AG08395 (cell line): ENCODE data around the gene SEC22A.

Experiments
- DNase-seq: peaks from one replicate; pipeline ENCODE4 v3.0.0; 2012; ENCODE audit warnings: mixed read lengths, low spot score

SEC22A gene

DNA sequence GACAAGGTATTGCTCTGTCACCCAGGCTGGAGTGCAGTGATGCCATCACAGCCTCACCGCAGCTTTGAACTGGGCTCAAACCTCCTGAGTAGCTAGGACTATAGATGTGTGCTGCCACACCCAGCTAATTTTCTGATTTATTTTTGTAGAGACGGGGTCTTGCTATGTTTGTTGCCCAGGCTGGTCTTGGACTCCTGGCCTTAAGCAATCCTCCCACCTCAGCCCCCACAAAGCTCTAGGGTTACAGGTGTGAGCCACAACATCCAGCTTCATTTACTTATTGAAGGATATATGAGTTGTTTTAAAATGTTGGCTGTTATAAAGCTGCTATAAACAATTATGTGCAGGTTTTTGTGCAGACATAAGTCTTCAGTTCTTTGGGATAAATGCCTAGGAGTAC, 62.2 kb downstream of the SEC22A start:
- DNase-seq = no peak

DNA sequence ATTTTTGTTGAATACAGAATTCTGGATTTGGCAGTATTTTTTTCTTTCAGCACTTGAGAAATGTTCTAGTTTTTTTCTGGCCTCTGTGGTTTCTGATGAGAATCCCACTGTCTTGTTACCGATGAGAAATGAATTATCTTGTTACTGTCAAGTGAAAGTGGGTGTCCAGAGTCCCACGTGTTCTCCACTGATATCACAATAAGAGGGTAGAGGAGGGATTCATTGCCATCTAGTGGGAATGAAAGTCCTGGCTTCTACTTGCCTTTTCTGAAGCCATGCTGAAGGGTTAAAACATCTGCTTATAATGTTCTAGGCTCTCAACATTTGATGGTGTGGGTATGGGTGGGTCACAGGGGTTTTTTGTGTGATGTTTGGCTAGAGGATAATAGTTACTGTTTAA, 66.1 kb downstream of the SEC22A start:
- no peak for DNase-seq

DNA sequence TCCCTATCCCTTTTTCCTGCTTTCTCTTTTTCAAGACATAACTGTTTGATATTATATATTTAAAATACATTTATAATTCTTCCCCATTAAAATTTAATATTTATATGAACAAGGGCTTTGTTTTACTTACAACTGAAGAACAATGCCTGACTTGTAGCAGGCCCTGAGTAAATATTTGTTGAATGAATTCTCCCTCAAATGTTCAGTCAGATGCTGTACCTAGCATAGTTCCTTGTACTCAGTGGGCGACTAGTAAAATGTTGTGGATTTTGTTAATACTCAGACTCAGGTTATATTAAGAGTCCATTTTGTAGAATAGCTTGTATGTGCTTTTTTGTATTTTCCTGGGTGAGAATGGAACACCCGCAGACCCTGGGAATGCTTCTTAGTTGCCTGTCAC, 69.1 kb downstream of the SEC22A start:
- no peak for DNase-seq

DNA sequence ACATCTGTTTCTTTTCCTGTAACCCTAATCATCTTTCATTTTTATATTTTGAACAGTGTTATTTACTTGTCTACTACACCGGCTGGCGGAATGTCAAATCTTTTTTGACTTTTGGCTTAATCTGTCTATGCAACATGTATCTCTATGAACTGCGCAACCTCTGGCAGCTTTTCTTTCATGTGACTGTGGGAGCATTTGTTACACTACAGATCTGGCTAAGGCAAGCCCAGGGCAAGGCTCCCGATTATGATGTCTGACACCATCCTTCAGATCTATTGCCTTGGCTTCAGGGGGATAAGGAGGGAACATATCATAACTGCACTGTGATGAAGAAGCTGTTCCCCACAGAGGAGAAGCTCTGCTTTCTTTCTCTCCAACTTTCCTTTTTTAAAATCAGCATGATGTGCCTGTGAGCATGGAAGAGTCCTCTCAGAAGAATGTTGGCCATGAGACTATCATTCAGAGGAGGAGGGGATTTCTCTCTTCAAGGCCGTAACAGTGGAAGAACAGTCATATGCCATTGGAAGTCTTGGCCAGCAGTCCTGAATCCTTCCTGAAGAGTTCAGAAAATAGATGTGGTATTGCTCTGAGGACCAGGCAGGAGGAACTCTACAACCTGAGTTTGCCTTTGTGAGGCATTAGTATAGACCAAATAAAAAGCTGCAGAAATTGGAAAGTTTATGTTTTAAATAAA, 69.9 kb downstream of the SEC22A start:
- no peak for DNase-seq

DNA sequence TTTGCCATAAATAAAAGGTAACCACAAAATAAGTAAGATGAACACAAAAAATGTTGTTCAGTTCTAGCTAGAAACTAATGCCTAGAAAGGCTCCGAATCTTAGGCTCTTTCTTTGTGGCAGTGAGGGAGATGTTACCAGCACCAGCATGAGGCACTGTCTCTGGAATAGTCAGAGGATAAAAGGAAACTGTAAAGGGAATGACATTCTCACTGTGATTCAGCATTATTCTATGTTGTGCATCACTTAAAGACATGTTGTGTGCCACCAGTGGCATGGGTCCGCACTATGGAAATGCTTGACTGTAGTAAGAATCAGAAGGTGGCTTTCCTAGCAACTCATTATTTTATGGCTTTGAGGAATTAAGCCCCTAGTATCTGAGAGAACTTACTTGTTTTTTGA, 70.8 kb downstream of the SEC22A start:
- no peak for DNase-seq

DNA sequence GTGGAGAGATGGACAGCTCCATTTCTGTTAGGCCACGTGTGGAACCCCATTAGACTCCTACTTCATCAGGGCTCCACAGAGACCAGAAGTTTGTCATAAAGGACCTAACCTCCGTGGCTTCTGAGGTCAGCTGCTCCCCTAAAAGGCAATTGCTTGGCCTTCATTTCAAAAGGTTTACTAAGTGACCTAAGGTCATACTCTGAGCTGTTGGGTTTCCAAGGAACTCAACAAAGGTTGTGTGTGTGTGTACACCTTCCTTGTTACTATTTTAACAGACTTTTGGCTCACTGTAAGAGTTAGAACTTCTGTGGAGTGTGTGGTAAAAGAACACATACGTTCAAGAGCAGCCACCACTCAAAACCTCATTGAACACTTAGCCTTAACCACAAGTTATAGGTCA, 73.9 kb downstream of the SEC22A start:
- no peak for DNase-seq

DNA sequence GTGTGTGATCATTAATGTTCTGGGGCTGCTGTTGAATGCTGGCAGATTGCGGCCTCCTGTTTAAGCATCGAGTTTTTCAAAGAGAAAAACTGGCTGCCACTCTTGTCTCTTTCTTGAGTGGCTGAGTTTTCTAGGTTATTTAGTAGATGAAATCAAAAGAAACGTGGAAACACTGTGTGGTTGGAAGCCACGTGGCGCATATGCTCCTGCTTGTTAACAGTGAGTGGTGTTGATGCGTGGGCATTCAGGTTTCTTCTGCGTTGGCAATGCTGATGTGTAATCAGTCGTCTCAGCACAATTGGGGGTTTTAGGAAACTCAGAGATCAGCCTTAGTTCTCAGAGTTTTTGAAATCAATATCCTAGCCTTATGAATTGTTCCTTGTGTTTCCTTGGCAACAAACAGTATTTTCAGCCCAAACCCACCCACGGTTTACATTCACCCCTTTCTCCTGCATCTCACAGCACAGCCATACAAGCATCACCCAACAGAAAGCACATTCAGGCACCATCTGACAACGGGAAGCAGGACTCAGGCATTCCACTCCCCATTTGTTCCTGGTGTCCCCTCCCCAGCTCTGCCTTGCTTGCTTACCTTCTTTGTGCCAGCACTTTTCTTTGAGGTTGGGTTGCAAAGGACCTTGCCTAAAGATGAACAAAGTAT, 74.7 kb downstream of the SEC22A start:
- no peak for DNase-seq

DNA sequence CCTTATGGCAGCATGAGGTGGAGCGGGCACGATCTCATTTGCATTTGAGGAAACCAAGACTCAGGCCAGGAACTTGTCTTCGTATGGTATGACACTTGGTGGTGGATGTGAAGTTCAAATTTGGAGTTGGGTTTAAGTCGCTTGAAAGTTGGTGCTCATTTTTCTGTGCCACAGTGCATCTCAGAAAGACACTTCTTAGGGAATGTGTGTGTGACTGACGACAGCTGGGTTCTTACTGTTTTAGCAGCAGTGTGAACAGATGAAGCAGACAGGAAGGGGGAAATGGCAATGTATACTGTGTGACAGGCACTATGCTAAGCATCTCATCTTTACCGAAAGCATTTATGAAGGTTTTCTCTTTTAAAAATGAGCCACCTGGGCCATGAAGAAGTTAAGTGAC, 75.4 kb downstream of the SEC22A start:
- no peak for DNase-seq

DNA sequence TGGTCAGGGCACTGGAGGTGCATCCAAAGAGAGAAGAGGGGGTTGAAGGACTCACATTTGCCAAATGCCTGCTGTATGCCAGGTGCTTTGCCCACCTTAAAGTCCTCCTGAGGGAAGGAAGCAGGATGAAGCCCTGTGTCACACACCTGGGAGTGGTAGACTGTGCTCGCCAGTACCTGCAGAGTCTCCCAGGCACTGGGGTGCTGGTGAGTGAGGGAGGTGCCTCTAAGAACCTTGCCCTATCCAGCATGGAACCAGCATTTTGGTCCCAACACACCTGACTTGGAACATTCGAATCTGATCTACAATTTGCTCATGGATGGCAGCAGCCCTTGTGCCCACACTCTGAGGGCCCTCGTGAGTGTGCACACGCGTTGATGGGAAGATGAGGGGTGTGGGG, 76.7 kb downstream of the SEC22A start:
- no peak for DNase-seq

DNA sequence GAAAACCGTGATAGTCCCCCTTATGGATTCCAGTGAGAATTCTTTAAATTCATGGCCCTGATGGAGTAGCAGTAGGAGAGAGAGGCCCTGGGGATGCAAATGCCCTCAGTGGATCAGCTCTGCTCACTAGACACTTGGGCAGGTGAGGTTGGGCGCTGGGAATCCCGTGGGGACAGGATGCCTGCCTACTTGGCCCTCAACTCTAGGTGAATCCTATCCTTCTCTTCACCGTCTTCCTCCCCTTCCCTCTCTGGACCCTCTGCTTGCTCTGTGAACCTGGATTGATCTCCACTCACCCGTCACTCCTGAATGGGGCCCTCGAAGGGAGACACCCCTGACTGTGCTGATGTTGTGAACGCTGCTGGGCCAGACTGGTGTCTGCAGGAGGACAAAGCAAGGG, 77.4 kb downstream of the SEC22A start:
- DNase-seq = no peak

DNA sequence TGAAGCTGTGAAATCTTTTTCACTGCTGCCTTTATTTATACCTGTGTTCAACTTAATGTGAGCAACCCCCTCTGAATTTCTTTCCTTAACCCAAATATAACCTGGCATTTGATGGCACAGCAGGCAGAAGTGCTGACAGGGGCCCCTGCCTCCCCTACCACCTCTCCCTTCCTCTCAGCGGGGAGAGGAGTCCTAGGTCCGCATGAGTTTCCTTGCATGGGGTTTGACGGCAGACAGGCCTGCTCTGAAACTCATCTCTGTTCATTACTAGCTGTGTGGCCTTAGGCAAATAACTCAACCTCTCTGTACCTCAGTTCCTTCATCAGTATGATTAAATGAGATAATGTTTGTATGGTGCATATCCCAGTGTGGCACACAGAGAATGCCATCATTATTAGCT, 79.7 kb downstream of the SEC22A start:
- DNase-seq = no peak

DNA sequence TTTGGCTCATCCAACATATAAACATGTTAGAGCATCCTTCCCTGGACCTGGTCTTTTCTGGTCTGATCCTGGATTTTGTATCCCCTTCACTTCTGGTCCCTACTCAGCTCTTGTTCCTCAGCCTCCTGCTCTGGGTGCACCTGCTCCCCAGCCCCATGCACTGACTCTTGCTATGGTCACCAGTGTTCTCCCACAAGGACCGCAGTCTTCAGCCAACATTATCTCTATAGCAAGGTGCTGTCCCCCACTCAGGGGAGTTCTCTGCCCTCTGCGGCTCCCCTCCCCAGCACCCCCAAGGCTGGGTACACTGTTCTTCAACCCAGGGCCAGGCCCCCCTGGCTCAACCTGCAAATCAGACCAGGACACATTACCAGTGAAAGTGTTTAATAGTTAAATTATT, 80.2 kb downstream of the SEC22A start:
- DNase-seq = no peak

DNA sequence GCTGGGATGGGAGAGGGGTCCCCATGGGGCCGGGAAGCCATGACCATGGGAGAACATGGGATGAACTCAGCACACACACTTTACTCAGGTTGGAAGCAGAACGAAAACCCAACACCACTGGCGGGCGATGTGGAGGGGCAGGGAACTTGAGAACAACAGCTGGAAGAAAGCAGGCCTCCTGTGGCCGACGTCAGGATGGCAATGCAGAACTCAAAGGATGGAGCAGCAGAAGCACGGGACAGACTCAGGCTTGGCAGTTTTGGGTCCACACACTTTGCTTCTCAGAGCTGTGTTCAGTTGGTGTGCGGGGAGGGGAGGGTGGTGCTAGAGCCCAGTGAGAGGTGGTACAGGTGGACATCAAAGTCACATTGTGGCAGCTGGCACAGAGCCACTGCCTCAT, 80.7 kb downstream of the SEC22A start:
- no peak for DNase-seq

DNA sequence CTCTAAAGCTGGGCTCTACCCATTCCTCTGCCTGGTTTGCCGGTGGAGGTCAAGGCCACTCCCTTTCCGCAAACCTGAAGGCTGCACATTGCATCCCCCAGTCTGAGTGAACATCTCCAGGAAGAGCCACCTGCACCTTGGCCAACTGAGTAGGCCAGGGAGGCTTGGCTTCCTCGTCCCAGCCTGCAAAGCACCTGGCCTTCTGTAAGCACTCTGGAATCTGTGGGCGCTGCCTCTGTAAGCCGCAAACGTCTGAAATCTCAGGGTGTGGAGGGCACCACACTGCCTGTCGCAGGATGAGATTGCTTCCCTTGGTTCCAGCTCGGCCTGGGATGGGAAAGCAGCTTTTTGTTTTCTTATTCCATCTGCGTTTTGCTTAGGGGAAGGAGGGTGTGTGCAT, 81.3 kb downstream of the SEC22A start:
- no peak for DNase-seq

DNA sequence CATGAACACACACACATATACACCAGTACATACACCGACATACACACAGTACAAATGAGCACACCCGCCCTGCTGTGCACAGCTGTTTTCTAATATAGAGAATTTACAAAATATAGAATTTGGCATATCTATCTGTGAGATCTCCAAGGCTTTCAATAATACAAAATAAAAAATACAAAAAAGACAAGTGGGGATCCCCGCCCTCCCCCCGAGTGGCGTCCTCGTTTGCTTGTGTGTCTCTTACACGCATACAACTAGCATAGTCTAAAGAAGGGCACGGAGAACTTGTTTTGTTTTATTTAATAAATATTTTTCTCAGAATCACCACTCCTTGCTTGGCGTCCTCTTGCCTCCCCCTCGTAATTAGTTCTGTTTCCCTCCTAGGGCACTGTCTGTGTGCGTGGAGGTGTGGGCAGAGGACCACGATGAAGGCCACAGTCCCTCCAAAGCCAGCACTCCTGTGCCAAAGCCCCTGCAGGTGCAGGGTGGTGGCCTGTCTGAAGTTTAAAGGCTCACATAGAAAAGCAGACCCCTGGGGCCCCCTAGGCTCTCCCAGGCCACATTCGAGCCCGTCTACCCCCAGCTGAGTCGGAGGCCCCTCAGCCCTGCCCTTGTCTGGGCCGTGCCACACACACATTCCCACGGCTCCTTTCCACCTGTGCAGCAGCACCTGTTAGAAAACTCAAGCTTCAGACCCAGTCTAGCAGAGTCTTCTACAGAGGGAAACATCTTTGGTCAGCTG, 82.1 kb downstream of the SEC22A start:
- no peak for DNase-seq

DNA sequence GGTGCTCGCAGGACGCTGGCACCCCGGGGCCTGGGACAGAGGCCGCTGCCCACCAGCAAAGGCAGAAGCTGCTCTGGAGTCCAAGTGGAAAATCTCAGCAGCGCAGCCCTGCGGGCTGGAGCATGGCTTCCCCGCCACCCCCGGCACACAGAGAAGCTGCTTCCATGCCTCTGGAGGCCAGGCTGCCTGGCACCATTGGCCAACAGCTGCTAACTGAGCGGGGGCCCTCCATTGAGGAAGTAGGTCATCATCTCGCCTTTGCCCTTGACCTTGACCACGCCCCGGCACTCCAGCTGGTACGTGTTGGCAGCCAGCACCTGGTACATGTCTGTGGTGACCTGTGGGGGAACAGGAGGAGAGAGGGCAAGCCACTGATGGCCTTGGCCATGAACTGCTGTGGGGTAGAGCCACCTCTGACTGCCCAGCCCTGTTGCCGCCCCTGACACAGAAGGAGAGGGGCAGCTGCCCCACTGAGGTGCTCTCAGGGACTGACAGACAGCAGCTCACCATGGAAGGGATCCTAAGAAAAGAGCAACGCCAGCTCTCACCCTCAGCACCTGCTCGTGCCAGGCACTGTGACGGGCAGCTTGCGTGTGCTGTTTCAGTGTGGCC, 82.8 kb downstream of the SEC22A start:
- DNase-seq = no peak

DNA sequence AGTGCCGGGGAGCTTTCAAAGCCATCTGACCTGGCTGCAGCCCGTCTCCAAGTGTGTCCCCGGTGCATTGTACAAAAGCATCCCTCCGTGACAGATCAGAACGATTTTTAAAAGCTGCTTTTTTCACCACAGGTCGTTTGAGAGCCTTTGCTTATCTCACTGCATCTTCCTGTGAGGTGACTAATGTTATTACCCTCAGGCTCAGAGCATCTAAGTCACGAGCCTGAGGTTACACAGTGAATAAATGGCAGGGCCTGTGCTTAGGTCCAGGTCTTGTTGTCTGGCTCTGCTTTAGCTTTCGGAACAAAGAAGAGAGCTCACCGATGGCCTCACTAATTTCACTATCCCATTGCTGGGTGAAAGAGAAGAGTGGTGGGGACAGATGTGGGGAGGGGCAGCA, 83.3 kb downstream of the SEC22A start:
- no peak for DNase-seq

DNA sequence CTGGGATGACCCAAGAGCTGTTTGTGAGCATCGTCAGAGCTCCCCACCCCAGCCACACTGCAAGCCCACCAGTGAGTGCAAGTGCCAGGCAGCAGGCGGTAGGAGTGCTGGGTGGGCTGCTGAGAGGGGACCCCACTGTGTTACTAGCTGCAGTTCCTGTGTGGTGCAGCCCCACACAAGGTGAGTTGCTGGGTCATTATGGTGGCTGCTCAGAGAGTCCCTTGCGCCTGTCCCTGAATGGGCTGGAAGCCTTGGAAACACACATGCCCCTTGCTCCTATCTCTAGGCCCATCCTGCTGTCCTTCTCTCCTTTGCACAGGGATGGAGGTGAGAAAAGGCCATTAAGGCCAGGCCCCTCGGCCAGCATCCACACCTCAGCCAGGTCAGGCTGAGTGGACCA, 83.7 kb downstream of the SEC22A start:
- no peak for DNase-seq

DNA sequence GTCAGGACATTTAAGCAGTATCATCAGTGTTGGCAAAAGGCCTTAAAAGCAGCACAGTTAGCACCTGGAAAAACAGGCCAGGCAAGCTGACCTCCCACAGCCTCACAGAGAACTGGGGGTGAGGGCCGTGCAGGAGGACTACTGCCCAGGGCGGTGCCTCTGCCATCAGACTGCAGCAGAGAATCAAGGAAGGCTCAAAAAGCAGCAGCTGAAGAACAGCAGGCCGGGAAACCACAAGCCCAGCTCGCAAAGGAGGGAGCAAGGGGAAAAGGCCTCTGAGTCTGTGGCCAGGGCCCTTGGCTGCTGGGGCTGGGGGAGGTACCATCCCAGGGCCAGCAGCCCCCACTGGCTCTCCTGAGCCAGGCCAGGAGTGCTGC, 84.2 kb downstream of the SEC22A start:
- DNase-seq = no peak

DNA sequence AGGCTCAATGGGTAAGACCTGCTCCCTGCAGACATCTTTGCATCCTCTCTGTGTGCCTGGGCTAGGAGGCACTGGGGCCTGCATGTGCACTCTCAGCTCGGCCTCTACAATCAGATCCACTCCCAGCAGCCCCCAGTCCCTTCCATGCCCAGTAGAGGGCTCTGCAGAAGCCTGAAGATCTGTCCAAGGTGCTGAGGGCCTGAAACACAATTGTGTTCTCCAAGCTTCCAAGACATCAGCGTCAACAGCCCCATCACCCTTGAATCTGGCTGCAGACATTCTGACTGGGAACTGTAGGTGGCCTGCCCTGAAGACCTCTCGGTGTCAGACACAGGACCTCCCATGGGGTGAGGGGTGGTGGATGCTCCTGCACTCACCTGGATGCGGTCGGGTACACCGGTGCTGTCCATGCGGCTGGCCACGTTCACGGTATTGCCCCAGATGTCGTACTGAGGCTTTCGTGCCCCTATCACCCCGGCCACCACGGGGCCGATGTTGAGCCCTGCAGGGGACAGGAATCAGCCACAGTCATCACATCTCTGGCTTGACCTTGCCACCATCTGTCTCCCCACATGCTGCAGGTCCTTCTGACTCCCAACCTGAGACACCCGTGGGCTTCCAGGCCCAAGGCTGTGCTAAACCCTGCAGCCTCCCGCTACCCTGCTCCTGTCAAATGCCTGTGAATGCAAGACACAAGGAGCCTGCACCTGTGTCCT, 84.7 kb downstream of the SEC22A start:
- DNase-seq = peak; percentile 81

DNA sequence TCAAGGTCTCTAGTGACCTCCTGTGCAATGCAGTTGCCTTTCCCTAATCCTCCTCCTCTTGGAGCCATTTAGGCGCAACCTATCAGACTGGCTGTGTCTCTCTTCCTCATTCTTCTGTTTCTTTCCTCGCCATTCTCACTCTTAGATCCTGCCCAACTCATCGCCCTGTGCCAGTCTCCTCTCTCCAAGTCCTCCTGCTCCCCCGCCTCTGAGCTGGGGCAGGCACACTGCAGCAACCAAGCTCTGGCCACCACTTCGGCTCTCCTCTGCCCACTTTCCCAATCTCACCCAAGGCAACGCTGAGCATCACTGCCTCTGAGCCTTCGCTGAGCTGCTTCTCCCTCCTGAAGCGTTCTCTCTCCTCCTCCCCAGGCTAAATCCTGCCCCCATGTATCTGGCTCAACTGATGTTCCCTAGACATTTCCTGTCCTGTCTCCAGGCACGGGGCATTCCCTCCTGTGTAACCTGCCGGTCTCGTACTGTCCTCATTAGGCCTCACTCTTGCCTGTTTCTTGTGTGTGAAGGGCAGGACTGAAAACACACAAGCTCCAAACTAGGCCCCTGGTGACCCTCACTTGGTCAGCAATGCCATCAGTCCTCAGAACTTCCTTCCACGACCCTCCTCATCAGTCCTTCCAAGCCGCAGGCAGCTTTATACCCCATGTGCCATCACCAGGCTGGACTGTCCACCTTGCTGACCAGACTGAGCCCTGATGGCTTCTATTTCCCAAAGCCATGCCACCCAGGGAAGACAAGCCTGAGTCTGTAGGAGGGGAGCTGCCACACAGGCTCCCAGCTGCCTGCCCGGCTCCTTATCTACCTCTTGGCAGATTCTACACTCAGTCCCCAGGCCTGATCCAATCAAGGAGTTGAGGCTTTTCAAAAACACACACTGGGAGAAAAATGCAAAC, 85.6 kb downstream of the SEC22A start:
- no peak for DNase-seq

DNA sequence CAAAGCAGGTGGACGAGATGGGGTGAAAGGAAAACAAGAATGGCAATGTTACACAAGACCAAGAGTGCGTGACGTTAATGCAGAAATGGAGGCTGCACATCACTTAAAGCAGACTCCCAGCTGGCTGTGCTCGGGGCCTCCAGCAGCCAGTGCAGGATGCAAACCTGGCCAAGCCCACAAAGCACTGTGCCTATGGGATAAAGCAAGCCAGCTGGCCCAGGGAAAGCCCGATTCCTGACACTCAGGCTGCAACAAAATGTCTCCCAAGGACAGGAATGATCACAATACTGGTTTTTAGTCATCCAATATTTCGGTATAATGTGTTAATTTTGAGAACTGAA, 86.2 kb downstream of the SEC22A start:
- no peak for DNase-seq
